Hindlimb muscle (tissue), 1 donor: ENCODE measurements around the gene STK17B. TPM values are rescaled to one million over a fixed set of nuclear protein-coding genes. Genes with fewer than 3 reads are reported as not detected.
"Not testable (repeated sequence)": the region's sequence is repeated elsewhere in the genome, so short reads cannot be mapped to it uniquely, and the experiment has no call there.

Experiments used
- DNase-seq: peaks from one replicate; pipeline ENCODE4 v3.0.0-alpha.2; 2013
- polyA plus RNA-seq: library from polyadenylated mRNA; unstranded; fragments of 120-200 nt; gene quantifications from one replicate; pipeline ENCODE4 v1.2.1, GENCODE V29; 2013; ENCODE audit not compliant: insufficient read length

STK17B gene
- polyA plus RNA-seq, 1 donor = 4.7 TPM

DNA sequence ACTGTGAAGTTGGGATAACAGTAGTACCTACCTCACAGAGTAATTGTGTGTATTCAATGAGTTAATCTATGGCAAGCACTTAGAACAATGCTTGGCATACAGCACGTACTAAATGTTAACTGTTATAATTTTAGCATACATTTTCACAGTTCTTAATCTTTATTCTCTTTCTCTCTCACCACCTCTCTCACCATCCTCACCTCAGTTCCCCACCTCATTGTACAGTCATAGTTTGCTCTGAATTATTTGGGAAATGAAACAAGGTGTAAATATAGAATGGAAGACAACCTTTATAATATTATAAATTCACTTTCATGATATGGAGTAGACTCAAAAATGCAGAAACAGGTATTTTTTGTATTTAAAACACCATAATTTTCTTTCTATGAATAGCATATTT lies 62.8 kb downstream of the STK17B start:
- no peak for DNase-seq

DNA sequence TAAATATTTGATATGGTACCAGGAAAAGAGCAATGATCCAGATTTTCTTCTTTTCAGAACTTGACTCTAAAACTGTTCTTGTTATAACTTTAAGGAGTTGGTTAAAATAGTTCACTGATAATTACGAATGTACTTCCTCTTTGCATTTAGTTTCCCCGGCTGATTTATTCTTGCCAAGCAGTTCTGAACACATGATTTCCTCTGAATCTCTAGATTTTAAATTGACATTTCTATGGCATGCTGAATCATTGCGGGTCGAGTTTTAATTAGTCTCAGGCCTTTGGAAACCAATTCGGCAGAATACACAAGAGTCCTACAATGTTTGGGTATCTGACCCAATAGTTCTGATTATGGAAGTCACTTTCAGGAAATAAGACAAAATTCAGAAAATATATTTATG lies 65.4 kb downstream of the STK17B start:
- DNase-seq = no peak

DNA sequence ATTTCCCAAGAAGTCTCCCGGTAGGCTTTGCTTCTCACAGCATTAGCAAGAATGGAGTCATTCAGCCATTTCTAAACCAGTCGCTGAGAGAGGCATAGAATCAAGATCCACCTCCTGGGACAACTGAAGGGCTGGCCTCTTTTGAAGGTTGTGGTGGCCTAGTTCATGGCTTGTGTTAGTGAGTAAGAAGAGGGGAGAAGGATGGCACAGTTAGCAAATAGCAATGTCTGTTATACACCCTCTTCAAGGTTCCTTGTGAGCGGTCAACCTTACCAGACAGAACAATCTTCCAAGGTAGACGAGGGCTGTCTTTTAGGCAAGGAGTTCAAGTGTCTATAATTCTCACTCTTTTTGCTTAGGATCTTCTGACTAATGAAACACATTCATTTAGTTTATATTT lies 67.3 kb downstream of the STK17B start:
- DNase-seq = no peak

DNA sequence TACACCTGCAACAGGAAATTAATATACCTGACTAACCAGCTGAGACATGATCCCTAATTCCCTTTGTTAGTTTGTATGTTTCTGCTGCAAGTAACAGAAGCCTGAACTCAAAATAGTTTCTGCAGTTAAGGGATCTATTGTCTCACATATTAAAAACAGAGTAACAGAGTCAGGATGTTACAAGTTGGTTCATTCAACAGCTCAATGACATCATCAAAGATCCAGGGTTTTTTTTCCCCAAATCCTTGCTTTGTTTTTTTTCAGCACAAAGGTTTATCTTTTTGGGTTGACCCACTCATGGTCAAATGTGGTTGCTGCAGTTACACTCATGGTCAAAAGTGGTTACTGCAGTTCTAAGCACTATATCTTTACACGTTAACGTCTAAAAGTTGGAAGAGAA lies 67.8 kb downstream of the STK17B start:
- DNase-seq = no peak

DNA sequence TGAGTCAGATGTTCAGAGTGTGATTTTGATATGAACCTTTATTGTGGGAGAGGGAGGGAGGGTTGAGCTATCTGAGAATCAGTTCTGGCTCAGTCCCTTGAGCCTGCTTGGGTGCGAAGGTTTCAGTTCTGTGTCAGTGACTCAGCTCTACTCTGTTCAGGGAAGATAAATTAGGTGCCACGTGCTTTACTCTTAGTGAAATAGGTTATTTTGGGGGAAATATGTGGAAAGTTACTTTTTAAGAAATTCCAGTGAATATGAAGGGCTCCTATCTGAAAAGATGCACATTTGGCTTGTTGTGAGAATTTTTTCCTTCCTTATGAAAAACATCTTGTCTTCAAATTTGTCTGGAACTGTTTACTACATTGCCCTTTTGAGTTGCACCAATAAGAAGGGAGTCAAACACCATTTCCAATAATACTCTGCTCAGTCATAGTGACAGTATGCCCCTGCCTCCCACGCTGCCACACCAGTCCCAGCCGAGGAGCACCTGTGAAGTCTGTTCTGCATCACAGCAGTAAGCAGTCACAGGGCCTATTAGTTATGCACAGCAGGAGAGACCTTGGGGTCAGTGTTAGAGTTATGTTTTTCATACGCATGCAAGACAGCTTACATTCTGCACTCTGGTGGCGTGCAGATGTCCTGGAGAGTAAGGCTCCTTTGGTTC lies 69.9 kb downstream of the STK17B start:
- DNase-seq = no peak

DNA sequence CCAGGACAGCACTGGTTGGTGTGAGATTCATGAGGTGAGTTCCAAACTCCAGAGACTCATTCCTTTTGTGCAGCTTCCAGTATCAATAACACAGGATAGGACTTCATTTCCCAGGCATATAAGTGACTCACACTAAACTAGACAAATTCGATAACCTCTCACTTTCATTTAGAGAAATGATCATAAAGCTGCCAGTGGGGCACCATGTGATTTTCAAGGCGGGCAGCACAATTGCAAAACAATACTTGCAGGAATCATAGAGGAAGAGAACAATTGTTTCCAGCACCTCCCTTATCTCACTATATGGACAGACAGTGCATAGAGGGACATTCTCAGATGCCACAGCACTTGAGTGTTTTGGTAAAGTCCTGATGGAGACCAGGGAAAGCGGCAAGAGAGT lies 71.5 kb downstream of the STK17B start:
- no peak for DNase-seq

DNA sequence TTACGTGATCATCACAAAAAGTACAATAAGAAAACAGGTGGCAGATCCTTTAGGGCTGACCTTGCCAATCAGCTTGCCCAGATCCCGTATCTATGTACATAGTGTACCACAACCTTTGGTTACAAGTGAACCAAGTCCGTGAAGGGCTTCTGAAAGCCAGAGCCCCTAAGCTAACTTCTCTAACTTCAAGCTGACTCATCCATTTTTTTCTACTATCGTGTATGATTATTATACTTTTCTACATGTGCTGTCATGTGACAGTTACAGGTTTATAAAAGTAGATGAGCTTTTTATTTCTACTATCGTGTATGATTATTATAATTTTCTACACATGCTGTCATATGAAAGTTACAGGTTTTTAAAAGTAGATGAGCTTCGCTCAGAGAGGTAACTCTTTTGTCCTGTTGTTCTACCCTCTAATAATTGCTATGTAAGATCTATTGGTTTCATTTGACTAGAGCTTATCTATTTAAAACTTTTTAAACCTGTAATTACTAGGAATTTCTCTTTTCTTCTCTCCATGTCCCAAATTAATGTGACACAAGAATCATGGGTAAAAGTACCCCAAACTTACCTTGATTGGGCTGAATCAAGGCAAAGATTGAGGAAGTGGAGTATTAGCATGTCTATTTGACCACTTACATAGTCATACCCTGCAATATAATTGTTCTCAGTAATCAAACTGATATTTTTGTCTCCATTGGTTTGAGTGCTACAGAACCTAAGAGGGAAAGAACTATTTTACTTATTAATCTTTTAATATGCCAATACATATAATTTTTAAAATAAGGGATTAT lies 73.3 kb downstream of the STK17B start:
- DNase-seq = no peak

DNA sequence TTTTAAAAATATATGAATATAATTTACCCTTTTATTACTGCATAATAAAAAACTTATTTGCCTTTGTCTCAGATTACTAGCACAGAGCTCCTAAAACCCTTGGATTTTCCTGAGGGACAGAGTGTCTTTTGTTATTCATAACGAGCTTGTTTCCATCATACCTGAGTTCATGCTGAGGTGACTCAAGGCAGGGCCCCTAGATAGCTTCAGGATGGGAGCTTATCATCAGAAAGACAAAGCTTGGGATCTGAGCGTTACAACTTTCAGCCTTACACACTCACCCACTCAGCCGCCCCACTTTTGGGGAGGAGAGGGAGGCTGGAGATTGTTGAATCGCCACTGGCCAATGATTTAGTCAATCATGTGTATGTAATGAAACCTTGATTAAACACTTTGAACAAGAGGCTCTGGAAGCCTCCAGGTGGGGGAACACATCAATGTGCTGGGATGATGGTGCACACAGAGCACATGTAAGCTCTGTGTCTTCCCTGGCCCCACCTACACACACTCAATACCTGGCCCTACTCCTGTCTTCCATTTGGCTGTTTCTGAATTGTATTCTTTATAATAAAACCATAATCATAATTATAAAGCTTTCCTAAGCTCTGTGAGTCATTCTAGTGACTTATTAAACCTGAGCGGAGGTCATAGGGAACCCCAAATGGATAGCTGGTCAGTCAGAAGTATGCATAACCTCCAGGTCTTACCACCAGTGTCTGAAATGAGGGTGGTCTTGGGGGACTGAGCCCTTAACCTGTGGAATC lies 74.2 kb downstream of the STK17B start:
- no peak for DNase-seq

DNA sequence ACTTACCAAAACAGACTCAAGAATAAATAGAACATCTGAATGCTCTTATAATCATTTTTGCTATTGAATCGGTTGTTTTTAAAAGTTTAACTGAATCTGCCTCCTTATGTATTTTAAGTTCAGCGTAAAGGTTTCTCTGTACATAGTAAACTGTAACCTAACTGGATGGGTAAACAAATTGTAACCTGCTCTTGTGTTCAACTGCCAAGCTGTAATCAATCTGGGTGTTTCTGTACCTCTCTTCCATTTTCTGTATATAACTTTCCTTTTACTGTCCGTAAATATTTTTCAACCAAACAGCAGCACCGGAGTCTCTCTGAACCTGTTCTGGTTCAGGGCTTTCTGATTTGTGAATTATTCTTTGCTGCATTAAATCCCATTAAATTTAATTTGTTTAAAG lies 75.1 kb downstream of the STK17B start:
- no peak for DNase-seq

DNA sequence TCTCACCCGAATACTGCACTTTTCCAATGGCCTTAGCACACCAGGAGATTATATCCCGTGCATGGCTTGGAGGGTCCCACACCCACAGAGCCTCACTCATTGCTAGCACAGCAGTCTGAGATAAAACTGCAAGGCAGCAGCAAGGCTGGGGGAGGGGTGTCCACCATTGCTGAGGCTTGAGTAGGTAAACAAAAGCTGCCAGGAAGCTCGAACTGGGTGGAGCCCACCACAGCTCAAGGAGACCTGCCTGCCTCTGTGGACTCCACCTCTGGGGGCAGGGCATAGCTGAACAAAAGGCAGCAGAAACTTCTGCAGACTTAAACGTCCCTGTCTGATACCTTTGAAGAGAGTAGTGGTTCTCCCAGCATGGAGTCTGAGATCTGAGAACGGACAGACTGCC lies 81.9 kb downstream of the STK17B start:
- DNase-seq = not testable (repeated sequence)

DNA sequence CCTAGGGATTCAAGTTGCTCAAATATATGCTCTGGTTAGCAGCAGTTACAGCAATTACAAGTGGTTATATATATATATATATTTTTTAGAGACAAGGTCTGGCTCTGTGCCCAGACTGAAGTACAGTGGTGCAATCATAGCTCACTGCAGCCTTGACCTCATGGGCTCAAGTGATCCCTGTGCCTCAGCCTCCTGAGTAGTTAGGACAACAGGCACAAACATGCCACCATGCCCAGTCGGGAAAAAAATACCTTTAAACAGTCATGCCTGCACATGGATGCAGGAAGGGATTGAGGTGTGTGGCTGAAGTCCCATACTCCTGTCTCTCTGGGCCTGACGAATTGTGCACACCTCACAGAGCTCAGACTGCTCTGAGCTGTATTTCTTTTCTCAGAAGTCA lies 83.2 kb downstream of the STK17B start:
- DNase-seq = no peak

DNA sequence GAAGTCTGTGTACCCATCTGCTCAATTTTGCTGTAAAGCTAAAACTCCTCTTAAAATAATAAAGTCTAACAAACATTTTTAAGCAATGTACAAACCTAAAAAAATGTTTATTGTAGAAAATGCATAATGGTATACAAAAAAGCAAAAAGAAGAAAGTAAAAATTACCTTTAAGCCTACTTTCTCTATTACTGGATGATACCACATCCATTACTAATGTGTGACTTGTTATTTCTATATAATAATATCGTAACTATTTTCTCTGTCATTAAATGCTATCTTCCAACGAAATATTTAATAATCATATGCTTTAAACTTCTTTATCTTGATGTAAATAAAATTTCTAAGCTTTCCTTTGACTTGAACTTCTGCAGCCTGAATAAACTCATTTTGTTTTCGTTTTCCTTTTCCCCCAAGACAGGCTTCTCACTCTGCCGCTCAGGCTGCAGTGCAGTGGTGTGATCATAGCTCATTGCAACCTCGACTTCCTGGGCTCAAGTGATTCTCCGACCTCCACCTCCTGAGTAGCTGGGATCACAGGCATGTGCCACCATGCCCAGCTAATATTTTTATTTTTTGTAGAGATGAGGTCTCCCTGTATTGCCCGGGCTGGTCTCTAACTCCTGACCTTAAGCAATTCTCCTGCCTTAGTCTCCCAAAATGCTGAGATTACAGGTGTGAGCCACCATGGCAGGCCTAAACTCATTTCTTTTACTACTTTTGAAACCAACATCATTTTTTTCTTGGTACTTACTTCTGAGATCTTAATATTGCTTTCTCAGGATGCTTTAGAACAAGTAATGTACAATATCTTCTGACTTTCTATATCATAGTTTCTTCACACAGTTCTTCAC lies 84.6 kb downstream of the STK17B start:
- no peak for DNase-seq

DNA sequence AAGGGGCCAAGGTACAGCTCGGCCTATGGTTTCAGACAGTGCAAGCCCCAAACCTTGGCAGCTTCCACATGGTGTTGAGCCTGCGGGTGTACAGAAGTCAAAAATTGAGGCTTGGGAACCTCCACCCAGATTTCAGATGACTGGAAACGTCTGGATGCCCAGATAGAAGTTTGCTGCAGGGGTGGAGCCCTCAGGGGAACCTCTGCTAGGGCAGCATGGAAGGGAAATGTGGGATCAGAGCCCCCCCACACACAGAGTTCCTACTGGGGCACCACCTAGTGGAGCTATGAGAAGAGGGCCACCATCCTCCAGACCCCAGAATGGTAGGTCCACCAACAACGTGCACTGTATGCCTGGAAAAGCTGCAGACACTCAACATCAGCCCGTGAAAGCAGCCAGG lies 87.8 kb downstream of the STK17B start:
- no peak for DNase-seq

Other genes with a start within 250 kb of the STK17B start
- 0.28 TPM for gene DNAH7, start 102.7 kb downstream of the STK17B start, polyA plus RNA-seq